Measurements from ENCODE around the gene TMUB2.

DNA sequence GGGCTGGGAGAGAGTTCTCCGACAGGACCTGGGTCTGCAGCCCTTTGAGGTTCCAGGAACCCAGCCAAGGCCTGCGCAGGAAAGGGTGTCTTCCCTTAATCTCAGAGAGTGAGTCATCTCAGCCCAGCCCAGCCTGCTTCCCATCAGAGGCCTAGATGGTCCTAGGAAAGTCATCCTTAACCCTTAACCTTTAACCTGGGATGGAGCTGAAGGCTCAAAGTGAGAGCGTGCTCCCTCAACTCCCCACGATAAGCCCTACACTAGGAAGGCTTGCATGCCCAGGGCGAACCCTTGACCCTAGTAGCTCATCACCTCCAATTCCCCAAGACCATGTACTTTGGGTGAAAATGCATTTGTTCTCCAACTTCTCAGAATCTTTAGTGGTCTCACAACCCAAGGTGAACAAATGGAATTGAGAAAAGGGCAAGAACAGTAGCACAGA is 17.7 kb downstream of the TMUB2 start:
- TF ChIP-seq, protein P1, sequence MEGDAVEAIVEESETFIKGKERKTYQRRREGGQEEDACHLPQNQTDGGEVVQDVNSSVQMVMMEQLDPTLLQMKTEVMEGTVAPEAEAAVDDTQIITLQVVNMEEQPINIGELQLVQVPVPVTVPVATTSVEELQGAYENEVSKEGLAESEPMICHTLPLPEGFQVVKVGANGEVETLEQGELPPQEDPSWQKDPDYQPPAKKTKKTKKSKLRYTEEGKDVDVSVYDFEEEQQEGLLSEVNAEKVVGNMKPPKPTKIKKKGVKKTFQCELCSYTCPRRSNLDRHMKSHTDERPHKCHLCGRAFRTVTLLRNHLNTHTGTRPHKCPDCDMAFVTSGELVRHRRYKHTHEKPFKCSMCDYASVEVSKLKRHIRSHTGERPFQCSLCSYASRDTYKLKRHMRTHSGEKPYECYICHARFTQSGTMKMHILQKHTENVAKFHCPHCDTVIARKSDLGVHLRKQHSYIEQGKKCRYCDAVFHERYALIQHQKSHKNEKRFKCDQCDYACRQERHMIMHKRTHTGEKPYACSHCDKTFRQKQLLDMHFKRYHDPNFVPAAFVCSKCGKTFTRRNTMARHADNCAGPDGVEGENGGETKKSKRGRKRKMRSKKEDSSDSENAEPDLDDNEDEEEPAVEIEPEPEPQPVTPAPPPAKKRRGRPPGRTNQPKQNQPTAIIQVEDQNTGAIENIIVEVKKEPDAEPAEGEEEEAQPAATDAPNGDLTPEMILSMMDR (IDR thresholded peaks at IDR 0.05), result no peak
- TF ChIP-seq POLR2A (IDR thresholded peaks at IDR 0.05), result no peak
